ENCODE measurements around the gene CRP.
"Not testable (repeated sequence)": the region's sequence is repeated elsewhere in the genome, so short reads cannot be mapped to it uniquely, and the experiment has no call there.

Gene CRP

DNA sequence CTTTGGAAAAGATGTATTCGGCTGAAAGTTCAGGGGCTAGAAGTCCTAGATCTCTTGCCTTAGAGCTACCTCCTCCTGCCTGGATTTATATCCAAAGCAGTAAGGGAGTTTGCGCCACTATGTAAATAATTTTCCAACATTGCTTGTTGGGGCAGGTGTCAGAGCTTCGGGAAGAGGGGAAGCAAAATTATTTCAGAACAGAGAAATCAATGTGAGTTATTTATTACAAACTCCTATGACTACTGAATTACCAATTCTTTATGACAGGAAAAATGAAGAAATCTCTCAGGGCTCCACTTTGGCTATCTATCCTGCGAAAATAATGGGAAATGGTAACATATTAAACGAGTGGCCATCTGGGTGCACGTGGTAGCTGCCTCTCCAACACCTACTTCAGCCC lies at the start of gene CRP:
Gene CRP, minus strand, starts transcription at position 61 of the 400 bp plus-strand sequence. CDS start 104 bp downstream, outside the sequence.
- in situ Hi-C loops (cut with MboI; ENCODE audit: low pct_unique_long_range_greater_than_20kb, low sequenced_read_pairs): no loop called here
- DNase-seq: no peak

GRCh38 chr1:159763686-159764085 lies 49.3 kb upstream of the CRP start:
- in situ Hi-C loops (cut with MboI; ENCODE audit: low pct_unique_long_range_greater_than_20kb, low sequenced_read_pairs): no loop called here
- DNase-seq: no peak

GRCh38 chr1:159756397-159756796 lies 42.0 kb upstream of the CRP start:
- in situ Hi-C loops (cut with MboI; ENCODE audit: low pct_unique_long_range_greater_than_20kb, low sequenced_read_pairs): no loop called here
- DNase-seq: peak; percentile 69

GRCh38 chr1:159755451-159756007 lies 41.1 kb upstream of the CRP start:
- in situ Hi-C loops (cut with MboI; ENCODE audit: low pct_unique_long_range_greater_than_20kb, low sequenced_read_pairs): no loop called here
- DNase-seq: peak; percentile 31

GRCh38 chr1:159753386-159753785 lies 39.0 kb upstream of the CRP start:
- in situ Hi-C loops (cut with MboI; ENCODE audit: low pct_unique_long_range_greater_than_20kb, low sequenced_read_pairs): no loop called here
- no peak for DNase-seq

- in situ Hi-C loops (cut with MboI; ENCODE audit: low pct_unique_long_range_greater_than_20kb, low sequenced_read_pairs): no loop called here
- DNase-seq: no peak
These were observed 37.8 kb upstream of the CRP start for GRCh38 chr1:159752135-159752580.

DNA sequence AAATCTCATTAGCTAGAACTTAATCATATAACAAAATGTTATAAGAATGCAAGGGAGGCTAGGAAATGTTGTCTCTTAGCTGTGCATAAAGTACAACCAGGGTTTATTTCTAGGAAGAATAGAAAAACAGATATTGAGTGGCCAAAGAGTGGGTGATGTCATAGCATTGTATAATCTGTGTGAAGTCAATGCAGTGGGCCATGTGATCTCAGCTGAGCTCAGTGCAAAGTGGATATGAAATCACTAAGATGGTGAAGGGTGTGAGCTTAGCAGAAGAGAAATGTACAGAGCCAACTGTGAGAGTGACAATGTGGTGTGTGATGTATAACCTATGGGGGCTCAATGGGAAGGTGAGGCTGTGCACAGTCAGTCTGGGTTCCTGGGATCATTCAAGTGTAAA lies 36.6 kb upstream of the CRP start:
- DNase-seq: no peak
- in situ Hi-C loops (cut with MboI; ENCODE audit: low pct_unique_long_range_greater_than_20kb, low sequenced_read_pairs): no loop called here

- DNase-seq: no peak
- in situ Hi-C loops (cut with MboI; ENCODE audit: low pct_unique_long_range_greater_than_20kb, low sequenced_read_pairs): no loop called here
These were observed 36.2 kb upstream of the CRP start for GRCh38 chr1:159750621-159751020.

DNA sequence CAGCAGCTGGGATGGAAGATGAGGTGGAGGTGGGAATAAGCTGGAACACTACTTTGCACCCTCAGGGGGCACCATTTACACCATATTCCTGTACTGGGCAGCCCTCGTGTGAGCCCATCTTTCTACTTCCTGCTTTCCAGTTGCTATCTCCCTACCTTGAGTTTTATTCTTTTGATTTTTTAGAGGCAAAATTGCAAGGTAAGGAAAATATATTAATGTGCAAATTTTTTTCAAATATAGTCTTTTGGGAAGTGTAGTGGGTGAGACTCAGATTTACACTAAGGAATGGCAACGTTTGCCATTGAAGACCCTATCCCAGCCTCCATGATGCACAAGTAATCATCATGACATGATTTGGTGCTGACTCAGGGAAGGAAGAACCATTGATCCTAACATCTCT lies 35.2 kb upstream of the CRP start:
- no peak for DNase-seq
- in situ Hi-C loops (cut with MboI; ENCODE audit: low pct_unique_long_range_greater_than_20kb, low sequenced_read_pairs): no loop called here

DNA sequence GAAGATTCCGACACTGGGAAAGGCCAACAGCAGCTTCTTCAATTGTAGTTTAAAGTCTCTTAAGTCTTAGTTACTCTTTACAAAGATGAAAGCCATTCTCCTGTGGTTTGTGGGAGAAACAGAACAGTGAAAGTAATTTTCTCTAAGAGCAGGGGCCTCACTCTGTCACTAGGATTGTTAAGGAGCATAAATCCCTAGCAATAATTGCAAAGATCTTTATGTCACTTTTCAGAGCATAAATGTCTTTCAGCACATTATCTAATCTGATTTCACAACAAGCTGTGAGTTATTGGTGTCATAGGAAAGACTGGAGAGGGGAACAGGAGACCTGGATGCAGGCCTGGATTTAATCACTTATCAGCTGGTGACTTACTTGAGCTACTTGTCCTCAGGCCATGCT lies 34.0 kb upstream of the CRP start:
- in situ Hi-C loops (cut with MboI; ENCODE audit: low pct_unique_long_range_greater_than_20kb, low sequenced_read_pairs): no loop called here
- no peak for DNase-seq

- in situ Hi-C loops (cut with MboI; ENCODE audit: low pct_unique_long_range_greater_than_20kb, low sequenced_read_pairs): no loop called here
- DNase-seq: peak; percentile 56
These were observed 32.3 kb upstream of the CRP start for GRCh38 chr1:159746666-159747065.

GRCh38 chr1:159743651-159744410 lies 29.4 kb upstream of the CRP start:
- in situ Hi-C loops (cut with MboI; ENCODE audit: low pct_unique_long_range_greater_than_20kb, low sequenced_read_pairs): no loop called here
- no peak for DNase-seq

- in situ Hi-C loops (cut with MboI; ENCODE audit: low pct_unique_long_range_greater_than_20kb, low sequenced_read_pairs): no loop called here
- DNase-seq: no peak
These were observed 23.0 kb upstream of the CRP start for GRCh38 chr1:159737238-159737916.

DNA sequence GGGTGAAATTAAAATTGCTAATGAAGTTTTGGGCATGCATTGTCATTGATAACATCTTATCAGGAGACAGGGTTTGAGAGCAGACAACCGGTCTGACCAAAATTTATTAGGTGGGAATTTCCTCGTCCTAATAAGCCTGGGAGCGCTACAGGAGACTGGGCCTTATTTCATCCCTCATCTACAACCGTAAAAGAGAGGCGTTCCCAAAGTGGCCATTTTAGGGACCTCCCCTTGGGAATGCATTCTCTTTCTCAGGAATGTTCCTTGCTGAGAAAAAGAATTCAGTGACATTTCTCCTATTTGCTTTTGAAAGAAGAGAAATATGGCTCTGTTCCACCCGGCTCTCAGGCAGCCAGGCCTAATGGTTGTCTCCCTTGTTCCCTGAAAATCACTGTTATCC lies 8.8 kb upstream of the CRP start:
- in situ Hi-C loops (cut with MboI; ENCODE audit: low pct_unique_long_range_greater_than_20kb, low sequenced_read_pairs); DNase-seq: not testable (repeated sequence)

DNA sequence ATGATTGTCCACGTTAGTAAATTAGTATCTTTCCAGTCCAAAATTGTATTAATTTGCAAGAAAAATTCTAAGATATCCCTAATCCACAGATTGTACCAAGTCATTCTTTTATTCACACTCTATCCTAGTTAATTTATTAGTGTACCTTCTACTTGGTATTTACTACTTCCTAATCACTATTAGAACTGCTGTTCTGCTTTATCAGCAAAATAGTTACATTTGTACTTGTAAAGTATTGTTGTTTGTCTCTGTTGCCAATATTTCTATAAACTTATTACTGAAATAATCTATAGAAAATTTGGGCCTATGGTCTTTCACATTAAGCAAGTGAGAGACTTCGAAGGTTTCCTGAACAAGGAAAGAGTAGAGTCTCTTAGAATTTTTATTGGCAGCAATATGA lies 5.6 kb upstream of the CRP start:
- in situ Hi-C loops (cut with MboI; ENCODE audit: low pct_unique_long_range_greater_than_20kb, low sequenced_read_pairs): no loop called here
- DNase-seq: no peak

GRCh38 chr1:159715855-159716254 lies 1.5 kb upstream of the CRP start:
- DNase-seq: no peak
- in situ Hi-C loops (cut with MboI; ENCODE audit: low pct_unique_long_range_greater_than_20kb, low sequenced_read_pairs): no loop called here

- no peak for DNase-seq
- in situ Hi-C loops (cut with MboI; ENCODE audit: low pct_unique_long_range_greater_than_20kb, low sequenced_read_pairs): no loop called here
These were observed 2.3 kb downstream of the CRP start for GRCh38 chr1:159712080-159712479.

DNA sequence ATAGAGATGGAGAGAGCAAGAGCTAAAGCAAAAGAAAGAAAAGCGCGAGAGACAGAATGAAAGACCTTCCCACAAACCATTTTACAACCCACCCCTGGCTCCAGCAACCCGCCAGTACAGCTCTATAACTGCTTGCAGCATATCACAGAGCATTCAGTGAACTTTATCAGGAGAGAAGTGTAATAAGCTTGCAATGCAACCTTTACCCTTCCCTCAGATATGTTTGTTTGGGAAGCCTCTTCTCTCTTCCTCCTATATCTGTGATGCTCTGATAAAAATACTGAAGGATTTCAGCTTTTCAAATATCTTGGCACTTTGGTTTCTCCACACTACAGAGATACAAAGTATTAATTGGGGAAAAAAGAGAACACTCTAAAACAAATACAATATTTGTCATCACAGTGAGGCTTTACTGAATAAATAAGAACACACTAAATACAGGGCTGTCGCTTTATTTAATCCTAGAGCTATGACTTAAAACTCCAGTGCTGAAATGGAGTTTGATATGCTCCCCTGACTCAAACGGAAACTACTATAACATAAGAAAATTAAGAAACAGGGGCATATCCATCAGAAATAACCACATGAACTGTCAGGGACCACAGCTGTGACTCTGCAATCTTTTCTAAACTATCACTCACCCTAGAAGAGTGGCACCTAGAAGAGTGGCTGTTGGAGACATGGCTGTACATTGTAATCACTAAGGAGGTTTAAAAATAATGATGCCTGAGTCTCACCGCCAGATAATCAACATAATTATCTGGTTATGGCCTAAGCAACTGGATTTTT lies 6.7 kb downstream of the CRP start:
- in situ Hi-C loops (cut with MboI; ENCODE audit: low pct_unique_long_range_greater_than_20kb, low sequenced_read_pairs): no loop called here
- DNase-seq: no peak

GRCh38 chr1:159705904-159706256 lies 8.5 kb downstream of the CRP start:
- in situ Hi-C loops (cut with MboI; ENCODE audit: low pct_unique_long_range_greater_than_20kb, low sequenced_read_pairs): no loop called here
- no peak for DNase-seq
